SIG-M5 treated with dmso at 0.1 percent for 504 hours (cell line): ENCODE measurements around the gene FRMD5.

Experiments
- DNase-seq: peaks from one replicate; lab custom pipeline; 2025; ENCODE audit not compliant: unreplicated experiment; lab: John Stamatoyannopoulos, UW

Gene FRMD5

GRCh38 chr15:43931790-43932435 is 263.2 kb downstream of the FRMD5 start:
- DNase-seq, result no peak

GRCh38 chr15:43931119-43931518 is 264.0 kb downstream of the FRMD5 start:
- DNase-seq, result no peak

GRCh38 chr15:43930556-43930955 is 264.5 kb downstream of the FRMD5 start:
- no peak for DNase-seq

GRCh38 chr15:43930079-43930478 is 265.0 kb downstream of the FRMD5 start:
- DNase-seq, result no peak

- DNase-seq, result no peak
These were observed 266.9 kb downstream of the FRMD5 start for GRCh38 chr15:43928152-43928551.

GRCh38 chr15:43927203-43927602 is 267.9 kb downstream of the FRMD5 start:
- no peak for DNase-seq

- DNase-seq, result no peak
These were observed 271.5 kb downstream of the FRMD5 start for GRCh38 chr15:43923553-43923952.

- DNase-seq, result no peak
These were observed 273.1 kb downstream of the FRMD5 start for GRCh38 chr15:43922021-43922420.

- no peak for DNase-seq
These were observed 274.3 kb downstream of the FRMD5 start for GRCh38 chr15:43920815-43921214.

- DNase-seq, result no peak
These were observed 274.8 kb downstream of the FRMD5 start for GRCh38 chr15:43920254-43920600.

- DNase-seq, result no peak
These were observed 275.4 kb downstream of the FRMD5 start for GRCh38 chr15:43919540-43920253.

- no peak for DNase-seq
These were observed 276.4 kb downstream of the FRMD5 start for GRCh38 chr15:43918717-43919116.

- DNase-seq, result no peak
These were observed 278.8 kb downstream of the FRMD5 start for GRCh38 chr15:43916326-43916660.

- no peak for DNase-seq
These were observed 279.3 kb downstream of the FRMD5 start for GRCh38 chr15:43915631-43916325.

GRCh38 chr15:43913941-43914340 is 281.1 kb downstream of the FRMD5 start:
- no peak for DNase-seq

- DNase-seq, result no peak
These were observed 281.9 kb downstream of the FRMD5 start for GRCh38 chr15:43913026-43913780.

- DNase-seq, result no peak
These were observed 282.9 kb downstream of the FRMD5 start for GRCh38 chr15:43912208-43912607.

GRCh38 chr15:43911235-43911781 is 283.8 kb downstream of the FRMD5 start:
- DNase-seq, result peak; percentile 32

- DNase-seq, result no peak
These were observed 286.5 kb downstream of the FRMD5 start for GRCh38 chr15:43908516-43909050.

- DNase-seq, result no peak
These were observed 289.3 kb downstream of the FRMD5 start for GRCh38 chr15:43905755-43906154.

GRCh38 chr15:43903864-43904290 is 291.2 kb downstream of the FRMD5 start:
- peak; percentile 61 for DNase-seq
